ENCODE results near the gene ZRANB1.

ZRANB1 gene

DNA sequence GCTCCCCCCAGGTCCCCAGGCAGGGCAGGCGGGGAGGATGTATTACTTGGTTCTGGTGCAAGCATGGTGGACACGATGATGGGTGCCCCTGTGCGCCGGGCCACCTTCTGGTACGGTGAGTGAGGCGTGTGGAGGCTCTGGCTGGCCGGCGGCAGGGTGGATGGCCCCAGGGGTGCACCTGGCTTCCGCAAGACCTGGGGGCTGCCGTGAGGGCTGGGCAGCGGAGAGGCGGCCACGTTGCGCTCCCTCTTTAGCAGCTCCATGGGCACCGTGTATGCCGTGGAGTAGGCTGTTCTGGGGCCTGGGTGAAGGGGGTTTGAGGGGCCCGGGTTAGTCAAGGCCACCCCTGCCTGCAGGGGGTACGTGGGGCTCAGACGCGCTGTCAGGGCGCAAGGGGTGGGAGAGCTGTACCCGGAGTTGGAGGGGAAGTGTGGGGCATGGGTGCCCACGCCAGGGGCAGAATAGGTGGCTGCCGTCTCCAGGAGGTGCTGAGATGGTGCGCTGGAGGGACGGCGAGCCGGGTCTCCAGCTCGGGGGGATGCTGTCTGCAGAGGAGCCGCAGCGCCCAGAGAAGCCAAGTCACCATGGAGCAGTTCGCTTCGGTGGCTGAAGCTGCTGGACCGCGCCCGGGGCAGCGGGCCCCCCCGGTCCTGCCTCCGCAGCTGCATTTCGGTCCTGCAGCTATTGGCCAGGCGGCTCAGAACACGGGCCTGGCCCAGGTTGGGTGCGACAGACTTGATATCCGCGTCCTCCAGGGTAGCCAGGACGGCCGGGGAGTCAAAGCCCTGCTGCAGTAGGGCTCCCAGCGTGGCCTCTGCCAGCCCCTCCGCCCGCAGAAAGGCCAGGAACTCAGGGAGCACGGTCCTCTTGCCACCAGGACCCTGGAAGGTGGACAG, 84.4 kb downstream of the ZRANB1 start:
- TF ChIP-seq GATA3 (IDR thresholded peaks at IDR 0.05; ENCODE audit: low read depth, low read length) (no peak), GATA2 (IDR thresholded peaks at IDR 0.05; ENCODE audit: low read depth, low read length) (no peak)

DNA sequence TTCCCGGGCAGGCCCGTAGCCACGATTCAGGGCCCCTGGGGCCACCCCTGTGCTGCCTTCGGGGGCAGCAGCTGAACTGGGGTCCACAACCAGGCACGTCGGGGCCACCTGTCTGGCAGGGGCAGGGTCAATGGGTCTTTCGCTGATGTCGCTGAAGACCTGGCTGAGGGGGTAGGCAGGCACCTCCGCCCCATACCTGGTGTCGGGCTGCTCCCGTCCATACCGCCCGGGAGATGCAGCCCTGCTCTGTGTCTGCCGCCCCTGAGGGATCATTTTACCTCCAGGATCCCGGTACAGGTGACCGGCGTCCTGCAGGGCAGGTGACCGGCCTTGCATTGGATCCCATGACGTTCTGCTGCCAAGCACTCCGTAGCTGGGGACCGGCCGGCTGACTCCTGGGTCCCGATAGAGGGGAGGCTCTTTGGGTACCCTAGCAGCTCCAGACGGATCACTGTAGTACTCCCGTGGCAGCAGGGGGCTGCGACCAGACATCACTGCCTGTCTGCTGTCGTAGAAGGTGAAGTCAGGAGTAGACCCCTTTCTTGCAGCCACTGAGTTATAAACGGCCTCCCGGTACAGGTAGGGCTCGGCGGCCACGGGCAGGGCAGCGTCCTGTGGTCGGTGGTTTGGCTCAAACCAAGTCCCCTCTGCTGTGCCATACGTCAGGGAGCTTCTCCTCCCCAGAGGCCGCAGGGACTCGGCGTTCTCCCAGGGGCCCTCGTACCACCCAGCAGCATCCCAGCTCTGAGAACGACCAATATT, 85.2 kb downstream of the ZRANB1 start:
- TF ChIP-seq GATA3 (IDR thresholded peaks at IDR 0.05; ENCODE audit: low read depth, low read length) (no peak), GATA2 (IDR thresholded peaks at IDR 0.05; ENCODE audit: low read depth, low read length) (no peak)

DNA sequence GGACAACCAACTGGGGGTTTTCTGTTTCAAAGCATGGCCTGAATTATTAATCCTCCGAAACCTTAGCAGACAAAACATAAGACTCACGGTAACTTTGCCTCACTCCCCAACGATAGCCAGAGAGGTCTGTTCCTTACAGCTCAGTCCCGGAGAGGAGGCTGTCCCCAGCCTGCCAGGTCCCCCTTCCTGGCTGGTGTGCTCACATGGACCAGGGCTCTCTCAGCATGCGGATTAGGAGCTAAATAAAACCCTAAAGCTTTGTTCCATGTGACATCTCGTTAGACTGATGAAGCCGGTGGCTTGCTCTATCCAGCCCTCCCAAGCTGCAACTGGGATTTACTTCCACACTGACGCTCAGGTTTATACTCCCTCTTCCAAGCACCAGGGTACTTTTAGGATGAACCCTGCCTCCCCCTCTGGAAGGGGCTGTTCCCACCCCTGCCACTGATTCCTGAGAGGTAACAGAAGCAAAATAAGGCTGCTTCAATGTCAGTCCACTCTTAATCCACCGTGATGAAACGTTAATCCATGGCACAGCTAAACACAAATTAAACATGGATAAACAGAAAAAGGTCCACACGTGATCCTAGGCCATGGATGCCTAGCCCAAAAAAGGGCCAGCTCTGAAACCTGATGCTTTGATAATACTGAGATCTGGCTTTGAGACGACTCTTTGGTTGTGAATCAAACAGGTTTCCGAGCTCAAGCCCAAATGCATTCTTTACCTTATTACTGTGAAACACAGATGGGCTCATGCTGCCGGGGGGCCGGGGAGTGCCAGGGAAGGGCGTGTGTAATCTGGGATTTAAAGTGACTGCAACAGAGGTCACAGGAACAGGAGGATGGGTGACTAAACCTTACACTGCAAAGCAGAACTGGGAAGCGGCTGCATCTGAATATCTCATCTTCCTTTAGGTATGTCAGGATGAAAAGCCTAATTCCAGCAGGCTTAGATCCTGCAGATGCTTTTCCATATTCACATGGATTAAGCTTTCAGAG, 86.2 kb downstream of the ZRANB1 start:
- no peak for TF ChIP-seq GATA2 (IDR thresholded peaks at IDR 0.05; ENCODE audit: low read depth, low read length)
- TF ChIP-seq GATA3 (IDR thresholded peaks at IDR 0.05; ENCODE audit: low read depth, low read length) = no peak

DNA sequence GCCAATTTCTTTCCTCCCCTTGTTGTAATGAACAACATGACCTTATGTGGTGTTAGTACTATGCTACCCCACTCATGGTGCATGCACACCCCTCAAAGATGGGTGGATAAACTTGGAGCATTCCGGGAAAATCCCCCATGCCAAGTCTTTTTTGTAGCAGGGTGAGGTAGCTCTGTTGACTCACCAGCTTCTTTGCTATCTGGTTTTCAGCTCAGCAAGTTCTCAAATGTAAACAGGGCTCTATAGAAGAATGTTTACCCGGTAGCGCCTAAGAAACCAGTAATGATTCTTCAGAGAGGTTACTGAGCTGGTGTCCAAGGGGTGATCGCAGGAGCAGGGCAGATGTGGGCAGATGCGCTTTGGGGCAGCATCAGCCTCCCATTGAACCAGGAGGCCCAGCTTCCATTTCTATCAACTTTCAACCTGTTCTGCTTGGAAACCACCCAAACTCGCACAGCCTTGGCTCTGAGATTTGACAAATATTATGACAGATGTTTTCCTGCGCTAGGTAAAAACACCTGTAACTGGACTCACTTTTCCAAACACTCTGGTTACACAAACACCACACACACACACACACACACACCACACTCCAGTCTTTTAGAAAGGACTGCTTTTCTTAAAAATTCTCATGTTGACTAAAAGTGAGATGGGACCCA, 87.8 kb downstream of the ZRANB1 start:
- TF ChIP-seq GATA2 (IDR thresholded peaks at IDR 0.05; ENCODE audit: low read depth, low read length) (no peak), GATA3 (IDR thresholded peaks at IDR 0.05; ENCODE audit: low read depth, low read length) (no peak)

DNA sequence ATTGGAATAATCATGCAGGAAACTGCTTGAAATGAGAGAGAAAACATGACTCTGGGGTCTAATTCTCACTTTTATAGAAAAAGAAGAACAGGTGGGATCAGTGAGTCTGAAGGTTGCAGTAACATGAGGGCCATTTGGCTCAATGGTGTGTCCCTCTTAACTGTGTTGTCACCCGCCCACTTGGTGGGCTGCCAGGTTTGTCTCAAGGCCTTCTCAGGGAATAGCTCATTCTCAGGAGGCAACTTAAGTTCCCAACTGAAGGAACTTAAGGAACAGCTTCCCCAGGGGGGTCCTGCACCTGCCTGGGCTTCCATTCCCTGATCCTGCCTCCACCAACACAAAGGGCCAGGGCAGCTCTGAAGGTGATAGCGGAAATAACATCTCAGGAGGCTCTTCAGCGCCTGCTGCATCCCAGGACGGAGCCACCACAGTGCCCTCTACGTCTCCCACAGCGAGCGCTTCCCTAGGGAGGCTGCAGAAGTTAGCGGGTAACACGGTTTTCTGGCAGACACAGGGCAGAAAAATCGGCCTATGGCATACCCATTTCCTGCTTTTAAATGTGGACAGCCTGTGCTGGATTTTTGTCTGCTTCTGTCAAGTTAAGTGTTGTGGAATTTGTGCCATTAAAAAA, 88.8 kb downstream of the ZRANB1 start:
- no peak for TF ChIP-seq GATA2 (IDR thresholded peaks at IDR 0.05; ENCODE audit: low read depth, low read length)
- TF ChIP-seq GATA3 (IDR thresholded peaks at IDR 0.05; ENCODE audit: low read depth, low read length) = no peak

DNA sequence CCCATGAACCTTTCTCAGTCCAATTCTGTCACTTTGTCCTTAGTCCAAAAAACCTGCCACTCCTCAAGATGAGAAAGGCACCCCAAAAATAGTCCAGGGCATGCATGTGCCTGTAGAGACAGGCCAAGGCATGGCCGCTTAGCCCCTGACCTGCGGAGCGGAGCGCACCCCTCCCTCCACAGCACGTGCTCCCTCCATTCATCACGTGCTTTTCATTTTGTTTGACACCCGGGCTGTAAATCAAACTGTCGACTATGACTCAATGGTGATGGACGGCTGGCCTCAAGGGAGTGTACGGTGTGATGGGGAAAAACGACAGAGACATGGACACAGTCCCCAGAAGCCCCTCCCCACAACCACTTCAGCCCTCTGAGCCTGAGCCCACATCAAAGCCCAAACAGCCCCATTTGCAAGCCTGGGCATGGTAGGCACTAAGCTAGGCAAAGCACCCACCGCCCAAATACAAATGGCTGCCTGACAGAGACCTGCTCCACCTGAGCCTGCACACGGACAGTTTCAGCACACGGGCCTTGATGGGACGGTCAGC, 90.6 kb downstream of the ZRANB1 start:
- no peak for TF ChIP-seq GATA3 (IDR thresholded peaks at IDR 0.05; ENCODE audit: low read depth, low read length)
- TF ChIP-seq GATA2 (IDR thresholded peaks at IDR 0.05; ENCODE audit: low read depth, low read length) = no peak

DNA sequence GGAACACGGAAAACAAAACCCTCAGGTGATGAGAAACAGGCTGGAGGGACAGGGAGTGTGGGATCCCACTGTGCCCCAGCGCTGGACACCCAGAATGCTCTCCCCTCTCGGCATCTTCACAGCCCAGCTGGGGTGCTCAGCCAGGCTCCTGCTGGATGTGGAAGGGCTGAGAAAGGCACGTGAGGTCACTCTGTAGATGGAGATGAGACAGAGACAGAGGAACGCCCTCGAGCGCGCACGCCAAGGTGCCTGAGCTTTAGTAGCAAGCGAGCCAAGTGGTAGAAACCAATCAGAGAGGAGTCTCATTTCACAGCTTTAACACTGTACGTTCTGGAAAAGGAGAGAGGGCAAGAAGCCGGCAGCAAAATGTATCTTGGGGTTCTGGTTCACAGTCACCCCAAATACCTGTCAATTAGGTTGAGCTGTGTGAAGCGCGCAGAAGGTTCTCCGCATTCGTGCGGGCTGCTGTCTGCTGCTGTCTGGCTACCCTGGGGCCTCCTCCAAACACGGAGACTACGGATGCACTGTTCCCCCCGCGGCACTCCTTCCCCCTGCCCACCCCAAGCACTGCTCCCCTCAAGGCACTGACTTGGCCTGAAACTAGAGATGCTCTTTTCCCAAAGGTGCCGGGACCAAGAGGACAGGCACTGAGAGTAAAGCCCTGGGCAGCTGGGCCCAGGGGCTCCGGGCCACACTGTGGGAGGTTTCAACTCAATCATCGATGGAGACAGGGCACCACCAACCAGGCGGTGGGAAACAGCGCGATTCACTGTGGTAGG, 91.4 kb downstream of the ZRANB1 start:
- TF ChIP-seq GATA3 (IDR thresholded peaks at IDR 0.05; ENCODE audit: low read depth, low read length) = no peak

DNA sequence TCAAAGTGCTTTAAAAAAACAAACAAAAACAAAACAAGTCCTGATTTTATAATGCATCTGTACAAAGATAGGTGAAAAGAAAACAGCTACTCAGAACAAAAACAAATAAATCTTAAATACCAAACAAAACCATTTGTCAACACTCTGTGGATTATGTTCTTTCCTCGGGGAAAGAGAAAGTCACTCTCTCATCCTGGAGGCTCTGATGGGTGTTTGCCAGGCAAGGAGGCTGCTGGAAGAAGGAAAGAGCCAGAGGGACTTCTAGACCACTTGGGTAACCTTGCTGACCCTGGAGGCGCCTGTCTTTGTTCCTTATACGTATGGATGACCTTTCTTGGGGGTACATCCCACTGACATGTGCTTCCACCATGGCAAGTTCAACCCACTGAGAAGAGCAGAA, 92.8 kb downstream of the ZRANB1 start:
- TF ChIP-seq GATA2 (IDR thresholded peaks at IDR 0.05; ENCODE audit: low read depth, low read length) (no peak), GATA3 (IDR thresholded peaks at IDR 0.05; ENCODE audit: low read depth, low read length) (no peak)

DNA sequence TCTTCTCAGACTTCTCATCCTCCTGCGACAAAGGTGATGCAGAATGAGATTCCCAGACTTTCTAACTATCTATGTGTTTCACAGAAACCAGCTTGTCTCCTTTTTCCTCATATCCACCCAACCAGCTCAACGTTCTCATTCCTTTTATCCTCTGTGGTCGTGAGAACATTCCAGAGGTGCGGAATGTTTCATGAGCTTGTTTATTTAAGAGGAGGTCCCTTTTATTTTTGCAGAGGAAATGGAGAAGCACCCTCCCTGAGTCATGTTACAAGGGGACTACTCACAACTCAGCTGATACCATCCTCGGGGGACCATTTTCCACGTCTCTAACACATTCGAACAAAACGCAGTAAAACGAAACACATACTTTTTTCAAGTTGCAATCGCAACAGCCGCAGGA, 93.2 kb downstream of the ZRANB1 start:
- TF ChIP-seq GATA2 (IDR thresholded peaks at IDR 0.05; ENCODE audit: low read depth, low read length) (no peak), GATA3 (IDR thresholded peaks at IDR 0.05; ENCODE audit: low read depth, low read length) (no peak)

DNA sequence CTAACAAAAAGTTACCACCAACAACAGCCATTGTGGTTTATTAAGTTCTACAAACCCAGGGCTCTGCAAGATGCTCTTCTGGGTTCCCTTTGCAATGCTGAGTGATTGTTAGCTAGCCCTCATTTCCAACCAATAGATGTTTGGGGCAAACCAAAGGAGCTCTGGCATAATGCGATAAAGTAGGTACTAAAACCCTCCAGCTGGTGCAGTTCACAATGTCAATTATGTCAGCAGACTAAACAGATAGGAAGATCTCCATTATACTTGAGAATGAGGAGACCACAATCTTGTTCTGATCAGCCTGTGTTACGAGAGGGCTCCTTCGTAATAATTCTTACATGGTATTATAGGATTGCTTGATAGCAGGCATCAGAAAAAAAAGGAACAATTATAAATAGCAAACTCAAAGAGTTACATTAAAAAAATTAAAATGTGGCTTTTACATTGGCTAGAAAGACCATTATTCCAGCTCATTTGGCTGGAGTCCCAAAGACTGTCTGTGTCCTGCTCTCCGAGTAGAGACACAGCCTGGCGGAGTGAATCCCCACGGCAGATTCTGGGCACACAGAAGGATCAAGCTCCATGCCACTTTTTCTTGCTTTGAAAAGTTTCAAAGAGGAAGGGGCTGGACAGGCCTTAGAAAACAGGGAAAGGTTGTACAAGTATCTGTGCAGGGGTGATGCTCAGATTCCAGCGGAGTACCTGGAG, 93.8 kb downstream of the ZRANB1 start:
- TF ChIP-seq GATA3 (IDR thresholded peaks at IDR 0.05; ENCODE audit: low read depth, low read length) (no peak), GATA2 (IDR thresholded peaks at IDR 0.05; ENCODE audit: low read depth, low read length) (peak; percentile 36; the same call in 1 of the 2 replicates)

DNA sequence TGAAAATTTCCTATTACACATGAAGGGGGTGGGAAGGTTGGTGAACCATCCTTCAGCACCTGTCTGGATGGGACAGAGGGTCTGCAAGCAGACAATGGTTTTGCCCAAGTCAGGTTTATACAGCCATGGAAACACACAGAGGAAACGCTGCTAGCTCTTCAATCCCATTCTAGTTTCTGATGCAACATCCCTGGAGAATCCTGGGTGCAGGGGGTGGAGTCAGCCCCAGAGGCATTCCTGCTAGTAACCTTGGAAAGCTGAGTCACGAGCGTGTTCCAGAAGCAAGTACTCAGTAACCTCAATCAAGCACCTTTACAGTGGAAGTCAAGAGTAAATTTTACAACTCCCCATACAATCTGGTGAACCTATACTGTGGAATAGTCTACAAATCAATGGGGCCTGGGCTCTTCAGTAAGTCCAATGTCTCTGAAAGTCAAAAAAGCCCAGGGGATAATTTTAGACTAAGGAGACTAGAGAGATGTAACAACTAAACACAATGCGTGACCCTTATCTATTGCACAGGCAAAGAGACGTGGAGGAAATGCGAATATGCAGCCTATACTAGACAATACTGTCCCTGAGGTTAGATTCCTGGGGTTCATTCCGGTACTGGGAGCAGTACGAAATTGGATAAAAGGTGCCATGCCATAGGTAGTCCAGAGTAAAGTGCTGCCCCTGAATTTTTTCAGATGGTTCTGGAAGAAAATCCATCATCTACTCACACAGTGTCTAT, 95.4 kb downstream of the ZRANB1 start:
- no peak for TF ChIP-seq GATA2 (IDR thresholded peaks at IDR 0.05; ENCODE audit: low read depth, low read length)
- TF ChIP-seq GATA3 (IDR thresholded peaks at IDR 0.05; ENCODE audit: low read depth, low read length) = no peak
